ENCODE data around the gene METTL15. TPM values are rescaled to one million over a fixed set of nuclear protein-coding genes. Genes with fewer than 3 reads are reported as not detected.

The METTL15 gene
- total RNA-seq, 1 experiment from 2014 or later = 9.1 TPM

DNA sequence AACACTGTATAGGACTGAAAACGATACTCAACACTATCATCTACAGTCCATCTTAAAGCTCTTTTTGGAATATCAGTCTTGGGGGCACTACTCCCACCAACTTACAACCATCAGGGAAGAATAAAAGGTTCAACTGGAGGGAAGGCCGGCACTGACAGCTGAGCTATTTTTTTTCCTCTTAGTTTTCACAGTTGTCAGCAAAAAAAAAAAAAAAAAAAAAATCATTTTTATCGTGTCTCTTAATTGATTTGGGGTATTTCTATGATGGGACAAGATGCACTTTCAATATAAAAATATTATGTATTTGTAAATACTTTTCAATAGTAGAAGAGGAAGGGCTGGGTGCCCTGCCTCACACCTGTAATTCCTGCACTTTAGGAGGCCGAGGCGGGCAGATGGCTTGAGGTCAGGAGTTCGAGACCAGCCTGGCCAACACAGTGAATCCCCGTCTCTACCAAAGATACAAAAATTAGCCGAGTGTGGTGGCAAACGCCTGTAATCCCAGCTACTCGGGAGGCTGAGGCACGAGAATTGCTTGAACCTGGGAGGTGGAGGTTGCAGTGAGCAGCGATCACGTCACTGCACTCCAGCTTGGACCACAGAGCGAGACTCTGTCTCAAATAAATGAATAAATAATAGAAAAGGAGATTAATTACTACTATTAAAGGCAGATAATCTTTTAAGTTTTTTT, 1.7 kb upstream of the METTL15 start:
- no peak overlapping the region for H3K27ac ChIP-seq (ENCODE audit: insufficient read length, low read depth, low read length)
- H3K27me3 ChIP-seq (ENCODE audit: insufficient read depth, low read length) = no peaks in the 10 kb centered on the region
- no peak overlapping the region for H3K14ac ChIP-seq (ENCODE audit: insufficient read depth, low read length)
- no peaks in the 10 kb centered on the region for H4K20me1 ChIP-seq (ENCODE audit: control insufficient read depth, insufficient read depth, insufficient read length)
- H2AFZ ChIP-seq (ENCODE audit: low read length) = no peak overlapping the region
- H3K23me2 ChIP-seq (ENCODE audit: insufficient read length, low read depth, low read length, poor library complexity, severe bottlenecking) = peaks cover 7% of the 10 kb centered on the region
- H3K27me3 Mint-ChIP-seq (ENCODE audit: low read depth) = no peaks in the 10 kb centered on the region
- no peak overlapping the region for H3K27ac Mint-ChIP-seq
- H2BK120ac ChIP-seq (ENCODE audit: low read depth, low read length, poor library complexity, severe bottlenecking) = no peak overlapping the region
- no peak overlapping the region for H3K56ac ChIP-seq (ENCODE audit: insufficient read length, low read depth, low read length)
- no peak overlapping the region for H2BK15ac ChIP-seq (ENCODE audit: low read depth, low read length)
- no peak for TF ChIP-seq CTCF (conservative IDR thresholded peaks at IDR 0.05)
- no peak overlapping the region for H2AK5ac ChIP-seq (ENCODE audit: insufficient read length, low read length)
- no peaks in the 10 kb centered on the region for H3K36me3 Mint-ChIP-seq (ENCODE audit: insufficient read depth in 1 of 3, low read depth in 3 of 3)
- no peak overlapping the region for H4K8ac ChIP-seq (replicated peaks; ENCODE audit: insufficient read length, low read depth, low read length)
- H3K23ac ChIP-seq (ENCODE audit: insufficient read length, low read depth, low read length) = no peak overlapping the region
- no CpG with 5 or more reads among the region's 14 CpGs for WGBS (ENCODE audit: extremely low coverage, insufficient read length, low lambda C conversion rate)
- no peak overlapping the region for H3K9ac ChIP-seq (ENCODE audit: extremely low read depth, insufficient read length, low read length)
- no peak for DNase-seq
- H3K79me1 ChIP-seq (ENCODE audit: insufficient read depth, low read depth, low read length, poor library complexity, severe bottlenecking) = peaks cover 3% of the 10 kb centered on the region
- peaks cover 6% of the 10 kb centered on the region; the same call in 1 of the 2 replicates for H3K79me2 ChIP-seq (ENCODE audit: insufficient read depth, low read length)
- no peak overlapping the region for H2BK20ac ChIP-seq (ENCODE audit: low read depth, low read length, poor library complexity, severe bottlenecking)
- no peak overlapping the region for H3T11ph ChIP-seq (ENCODE audit: low read length)
- H3K4me1 ChIP-seq (ENCODE audit: insufficient read depth, low read length) = no peaks in the 10 kb centered on the region
- peak overlapping the region; percentile 97 to 99 for H3K4me3 Mint-ChIP-seq
- no peak overlapping the region for H4K5ac ChIP-seq (ENCODE audit: insufficient read length, low read depth, low read length)
- no peaks in the 10 kb centered on the region for H3K9me3 ChIP-seq (ENCODE audit: control insufficient read depth, low read depth, low read length)
- no peak overlapping the region for H4K91ac ChIP-seq (ENCODE audit: insufficient read length, low read depth, low read length)
- H3K4me2 ChIP-seq (ENCODE audit: insufficient read depth, insufficient read length, low read length) = peak overlapping the region; percentile 77
- no peaks in the 10 kb centered on the region for H3K9me3 Mint-ChIP-seq
- H2BK12ac ChIP-seq (ENCODE audit: insufficient read length, low read depth, low read length) = no peak overlapping the region
- no peak overlapping the region for H3K18ac ChIP-seq (ENCODE audit: insufficient read length, low read depth, low read length)
- no peak overlapping the region for H2BK5ac ChIP-seq (ENCODE audit: insufficient read length, low read length)
- peaks cover 35 to 39% of the 10 kb centered on the region in 2 experiments for H3K4me1 Mint-ChIP-seq
- H3K4ac ChIP-seq (ENCODE audit: low read depth, low read length) = no peak overlapping the region
